ENCODE data around the gene MAPK6. TPM values are rescaled to one million over a fixed set of nuclear protein-coding genes. Genes with fewer than 3 reads are reported as not detected.

MAPK6 gene
- total and polyA plus RNA-seq, 10 of the 15 experiments (the other 5 are each of a cell fraction or from before 2014, with no cell fraction given) = 20.6 to 100 (median 52.6) TPM

DNA sequence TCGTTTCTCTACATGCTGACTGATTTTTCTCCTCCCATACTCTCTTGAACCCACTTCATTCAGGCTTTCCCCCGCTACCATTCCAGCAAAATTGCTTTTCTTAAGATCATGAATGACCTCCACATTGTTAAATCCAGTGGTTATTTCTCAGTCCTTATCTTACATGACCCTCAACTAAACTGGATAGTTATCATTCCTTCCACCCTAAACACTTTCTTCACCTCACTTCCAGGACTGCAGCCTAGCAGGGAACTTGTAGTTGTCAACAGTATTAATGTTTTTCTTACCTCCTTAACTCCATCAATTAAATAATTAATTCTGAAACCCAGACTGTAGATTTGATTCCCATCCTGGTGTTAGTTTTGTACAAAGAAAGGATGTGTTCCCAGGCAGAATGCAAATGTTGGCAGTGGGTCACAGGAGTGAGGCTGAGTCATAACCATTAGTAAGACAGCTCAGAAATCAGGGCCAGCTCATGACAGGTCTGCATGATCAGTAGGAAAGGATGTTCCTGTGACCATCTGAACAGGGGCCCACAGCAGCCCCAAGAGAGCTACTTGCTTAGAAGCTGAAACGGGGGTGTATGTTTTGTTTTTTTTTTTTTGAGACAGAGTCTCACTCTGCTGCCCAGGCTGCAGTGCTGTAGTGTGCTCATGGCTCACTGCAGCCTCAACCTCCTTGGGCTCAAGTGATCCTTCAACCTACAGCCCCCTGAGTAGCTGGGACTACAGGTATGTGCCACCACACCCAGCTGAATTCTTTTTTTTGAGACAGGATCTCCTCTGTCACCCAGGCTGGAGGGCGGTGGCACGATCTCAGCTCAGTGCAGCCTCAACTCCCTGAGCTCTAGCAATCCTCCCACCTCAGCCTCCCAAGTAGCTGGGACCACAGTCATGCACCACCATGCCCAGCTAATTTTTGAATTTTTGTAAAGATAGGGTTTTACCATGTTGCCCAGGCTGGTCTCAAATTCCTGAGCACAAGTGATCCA, 84.5 kb downstream of the MAPK6 start (continued):
- TF ChIP-seq, protein P1, sequence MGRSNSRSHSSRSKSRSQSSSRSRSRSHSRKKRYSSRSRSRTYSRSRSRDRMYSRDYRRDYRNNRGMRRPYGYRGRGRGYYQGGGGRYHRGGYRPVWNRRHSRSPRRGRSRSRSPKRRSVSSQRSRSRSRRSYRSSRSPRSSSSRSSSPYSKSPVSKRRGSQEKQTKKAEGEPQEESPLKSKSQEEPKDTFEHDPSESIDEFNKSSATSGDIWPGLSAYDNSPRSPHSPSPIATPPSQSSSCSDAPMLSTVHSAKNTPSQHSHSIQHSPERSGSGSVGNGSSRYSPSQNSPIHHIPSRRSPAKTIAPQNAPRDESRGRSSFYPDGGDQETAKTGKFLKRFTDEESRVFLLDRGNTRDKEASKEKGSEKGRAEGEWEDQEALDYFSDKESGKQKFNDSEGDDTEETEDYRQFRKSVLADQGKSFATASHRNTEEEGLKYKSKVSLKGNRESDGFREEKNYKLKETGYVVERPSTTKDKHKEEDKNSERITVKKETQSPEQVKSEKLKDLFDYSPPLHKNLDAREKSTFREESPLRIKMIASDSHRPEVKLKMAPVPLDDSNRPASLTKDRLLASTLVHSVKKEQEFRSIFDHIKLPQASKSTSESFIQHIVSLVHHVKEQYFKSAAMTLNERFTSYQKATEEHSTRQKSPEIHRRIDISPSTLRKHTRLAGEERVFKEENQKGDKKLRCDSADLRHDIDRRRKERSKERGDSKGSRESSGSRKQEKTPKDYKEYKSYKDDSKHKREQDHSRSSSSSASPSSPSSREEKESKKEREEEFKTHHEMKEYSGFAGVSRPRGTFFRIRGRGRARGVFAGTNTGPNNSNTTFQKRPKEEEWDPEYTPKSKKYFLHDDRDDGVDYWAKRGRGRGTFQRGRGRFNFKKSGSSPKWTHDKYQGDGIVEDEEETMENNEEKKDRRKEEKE (IDR thresholded peaks at IDR 0.05) = no peak
- TF ChIP-seq ZBED1 (IDR thresholded peaks at IDR 0.05; ENCODE audit: borderline replicate concordance) = peak; percentile 39; the same call in 1 of the 2 replicates
- TF ChIP-seq NFIC (IDR thresholded peaks at IDR 0.05; ENCODE audit: low read depth, low read length) = peak; percentile 63
- TF ChIP-seq SUZ12 (IDR thresholded peaks at IDR 0.05; ENCODE audit: unreplicated experiment) = no peak
- 0 out of 2 replicates have a peak, but pooled peaks have one; percentile 7 for TF ChIP-seq MXI1 (IDR thresholded peaks at IDR 0.05; ENCODE audit: low read depth, low read length)
- no peak for TF ChIP-seq ESRRA (IDR thresholded peaks at IDR 0.05; ENCODE audit: low read length)
- TF ChIP-seq KLF5 (IDR thresholded peaks at IDR 0.05; ENCODE audit: partially characterized antibody) = no peak
- peak; percentile 68; the same call in 1 of the 2 replicates for TF ChIP-seq JUND (IDR thresholded peaks at IDR 0.05; ENCODE audit: low read depth, low read length)
- no peak for TF ChIP-seq USF1 (IDR thresholded peaks at IDR 0.05; ENCODE audit: borderline replicate concordance, extremely low read length, insufficient read depth, low read depth, low read length)
- peak; percentile 48; the same call in 1 of the 2 replicates for TF ChIP-seq YBX1 (IDR thresholded peaks at IDR 0.05)
- TF ChIP-seq POU2F2 (IDR thresholded peaks at IDR 0.05; ENCODE audit: borderline replicate concordance, low read depth, low read length) = peak; percentile 71; the same call in 1 of the 3 replicates
- no peak for TF ChIP-seq PML (IDR thresholded peaks at IDR 0.05; ENCODE audit: low read length)
- TF ChIP-seq, protein P2, sequence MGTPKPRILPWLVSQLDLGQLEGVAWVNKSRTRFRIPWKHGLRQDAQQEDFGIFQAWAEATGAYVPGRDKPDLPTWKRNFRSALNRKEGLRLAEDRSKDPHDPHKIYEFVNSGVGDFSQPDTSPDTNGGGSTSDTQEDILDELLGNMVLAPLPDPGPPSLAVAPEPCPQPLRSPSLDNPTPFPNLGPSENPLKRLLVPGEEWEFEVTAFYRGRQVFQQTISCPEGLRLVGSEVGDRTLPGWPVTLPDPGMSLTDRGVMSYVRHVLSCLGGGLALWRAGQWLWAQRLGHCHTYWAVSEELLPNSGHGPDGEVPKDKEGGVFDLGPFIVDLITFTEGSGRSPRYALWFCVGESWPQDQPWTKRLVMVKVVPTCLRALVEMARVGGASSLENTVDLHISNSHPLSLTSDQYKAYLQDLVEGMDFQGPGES (IDR thresholded peaks at IDR 0.05) = no peak
- TF ChIP-seq SMARCA5 (IDR thresholded peaks at IDR 0.05) = 0 out of 2 replicates have a peak, but pooled peaks have one; percentile 51
- TF ChIP-seq ATF2 (IDR thresholded peaks at IDR 0.05; ENCODE audit: low read length) = no peak; the same call in none of the 2 replicates
- TF ChIP-seq SPI1 (IDR thresholded peaks at IDR 0.05; ENCODE audit: borderline replicate concordance, insufficient read depth, low read depth, low read length) = peak; percentile 13; the same call in 1 of the 2 replicates
- peak; percentile 80; the same call in 1 of the 2 replicates for TF ChIP-seq RCOR1 (conservative IDR thresholded peaks at IDR 0.05; ENCODE audit: low read depth, low read length)
- no peak for TF ChIP-seq CBX5 (IDR thresholded peaks at IDR 0.05; ENCODE audit: low read depth)
- TF ChIP-seq GATAD2B (conservative IDR thresholded peaks at IDR 0.05; ENCODE audit: low read depth) = peak; percentile 70; the same call in 1 of the 2 replicates
- no peak for TF ChIP-seq TCF3 (IDR thresholded peaks at IDR 0.05; ENCODE audit: borderline replicate concordance, insufficient read depth, low read depth, low read length)
- TF ChIP-seq BMI1 (IDR thresholded peaks at IDR 0.05; ENCODE audit: borderline replicate concordance) = no peak
- no peak for TF ChIP-seq NR2C1 (IDR thresholded peaks at IDR 0.05)

Measured in GM12878 (cell line).